NCI-H1694 (cell line): ENCODE data around the gene C1orf116.
A peak's percentile ranks its signal among the peaks of the same experiment; 100 is the strongest.
"Not testable (repeated sequence)": the region's sequence is repeated elsewhere in the genome, so short reads cannot be mapped to it uniquely, and the experiment has no call there.

Experiments used
- DNase-seq: peaks from one replicate; lab custom pipeline; 2025; lab: John Stamatoyannopoulos, UW

C1orf116 gene

DNA sequence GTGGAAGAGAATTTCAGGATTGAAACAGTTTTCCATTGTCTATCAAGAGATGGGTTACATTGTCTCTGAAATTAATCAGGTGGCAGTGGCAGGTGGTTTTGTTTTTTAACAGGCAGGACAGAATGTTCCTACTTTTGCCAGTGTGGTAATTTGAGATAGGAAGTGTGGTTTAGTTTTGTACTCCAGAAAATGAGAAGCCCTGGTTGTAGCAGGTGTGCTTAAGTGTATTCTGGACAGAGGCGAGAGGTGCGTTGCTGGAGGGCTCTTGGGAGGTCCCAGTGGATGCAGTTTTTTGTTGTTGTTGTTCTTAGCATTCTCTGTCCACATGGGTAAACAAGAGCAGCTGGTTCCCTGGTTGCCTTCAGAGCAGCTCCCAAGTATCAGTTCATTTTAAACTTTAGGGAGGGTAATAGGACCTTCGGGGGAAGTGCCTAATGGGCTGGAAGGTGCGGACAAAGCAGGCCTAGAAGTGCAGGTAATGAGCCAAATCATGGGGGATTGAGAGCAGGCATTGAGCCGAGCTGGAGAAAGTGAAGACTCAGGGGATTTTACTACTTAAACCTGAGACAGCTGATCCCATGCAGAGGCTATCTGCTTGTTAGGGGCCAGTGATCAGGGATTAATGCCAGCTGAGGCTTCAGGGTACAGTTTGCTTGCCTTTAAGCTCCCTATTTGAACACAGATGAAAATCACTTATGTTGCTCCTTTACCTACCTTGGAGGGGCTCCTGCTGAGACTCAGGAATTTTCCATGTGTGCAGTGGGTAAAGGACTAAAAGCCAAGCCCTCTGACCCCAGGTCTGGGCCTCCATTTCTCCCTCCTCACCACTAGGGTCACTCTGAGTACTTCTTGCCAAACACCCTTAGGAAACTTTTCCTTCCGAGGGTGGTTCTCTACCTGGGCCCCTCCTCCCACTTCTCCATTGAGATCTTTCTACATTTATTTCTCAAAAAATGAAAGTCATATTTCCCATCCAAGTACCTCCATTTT is 26.6 kb upstream of the C1orf116 start:
- DNase-seq: no peak

- DNase-seq: no peak
These were observed 25.7 kb upstream of the C1orf116 start for GRCh38 chr1:207058252-207058651.

- DNase-seq: no peak
These were observed 24.1 kb upstream of the C1orf116 start for GRCh38 chr1:207056673-207057072.

- DNase-seq: no peak
These were observed 22.9 kb upstream of the C1orf116 start for GRCh38 chr1:207055386-207056001.

DNA sequence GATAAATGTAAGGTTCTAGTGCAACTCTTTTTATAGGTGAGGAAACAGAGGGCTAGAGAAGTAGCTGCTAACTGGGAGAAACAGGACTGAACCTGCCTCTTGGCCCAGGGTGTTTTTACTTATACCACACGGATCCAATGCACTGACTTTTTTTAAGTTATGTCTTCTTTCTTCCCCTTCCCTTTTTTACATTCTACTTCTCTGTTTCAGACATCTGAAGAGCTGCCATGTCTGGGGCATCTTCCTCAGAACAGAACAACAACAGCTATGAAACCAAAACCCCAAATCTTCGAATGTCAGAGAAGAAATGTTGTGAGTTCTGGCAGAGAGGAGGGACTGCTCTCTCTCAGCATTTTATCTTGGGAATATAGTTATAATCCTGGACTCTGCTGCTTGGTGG is 21.9 kb upstream of the C1orf116 start:
- no peak for DNase-seq

GRCh38 chr1:207052911-207053769 is 20.6 kb upstream of the C1orf116 start, which contains the start of gene PFKFB2:
TSS of gene PFKFB2 (plus strand) at chr1:207053275. CDS start at chr1:207054718, 1,443 bp downstream.
- peak; percentile 64 for DNase-seq

GRCh38 chr1:207051191-207051943 is 18.8 kb upstream of the C1orf116 start, which contains the start of gene YOD1:
TSS of gene YOD1 (minus strand) at chr1:207051208. CDS start at chr1:207051030, 178 bp downstream.
- DNase-seq: no peak

GRCh38 chr1:207050480-207051190 is 18.1 kb upstream of the C1orf116 start:
- DNase-seq: peak; percentile 42

DNA sequence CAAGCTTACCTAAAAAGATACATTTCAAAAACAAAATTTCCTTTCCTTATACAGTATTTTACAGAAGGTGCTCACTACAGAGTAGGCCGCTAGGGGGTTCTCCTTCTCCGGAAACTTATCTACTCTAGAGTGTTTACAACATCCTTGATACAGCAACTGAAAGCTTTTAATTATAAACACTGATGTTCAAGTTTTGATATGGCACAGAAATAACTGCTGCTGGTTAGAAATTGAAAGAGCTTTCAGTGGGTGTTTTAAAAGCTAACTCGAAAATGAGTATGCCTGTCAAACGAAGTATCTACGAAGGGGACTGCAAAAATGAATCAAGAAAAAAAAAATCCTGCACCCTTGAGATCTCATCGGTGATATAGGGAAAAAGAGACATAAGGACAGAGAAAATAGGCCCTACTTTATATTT is 17.4 kb upstream of the C1orf116 start:
- no peak for DNase-seq

DNA sequence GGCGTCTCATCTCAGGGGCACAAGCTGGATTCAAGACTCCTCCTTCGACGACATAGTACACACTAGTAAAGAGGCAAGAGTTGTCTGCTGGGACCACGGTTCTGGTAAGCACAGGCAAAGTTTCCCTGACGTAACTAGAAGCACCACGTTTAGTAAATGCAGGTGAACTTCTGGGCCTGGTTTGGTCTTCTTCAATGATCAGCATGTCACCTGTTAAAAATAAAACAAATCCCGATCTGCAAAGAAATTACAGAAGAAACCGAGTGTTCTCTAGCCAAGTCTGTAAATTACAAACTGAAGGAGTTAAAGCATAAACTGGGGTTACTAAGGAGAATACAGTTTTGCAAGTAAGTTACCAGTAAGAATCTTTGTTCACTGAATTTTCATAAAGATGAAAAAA is 17.0 kb upstream of the C1orf116 start:
- no peak for DNase-seq

GRCh38 chr1:207049054-207049453 is 16.5 kb upstream of the C1orf116 start:
- no peak for DNase-seq

DNA sequence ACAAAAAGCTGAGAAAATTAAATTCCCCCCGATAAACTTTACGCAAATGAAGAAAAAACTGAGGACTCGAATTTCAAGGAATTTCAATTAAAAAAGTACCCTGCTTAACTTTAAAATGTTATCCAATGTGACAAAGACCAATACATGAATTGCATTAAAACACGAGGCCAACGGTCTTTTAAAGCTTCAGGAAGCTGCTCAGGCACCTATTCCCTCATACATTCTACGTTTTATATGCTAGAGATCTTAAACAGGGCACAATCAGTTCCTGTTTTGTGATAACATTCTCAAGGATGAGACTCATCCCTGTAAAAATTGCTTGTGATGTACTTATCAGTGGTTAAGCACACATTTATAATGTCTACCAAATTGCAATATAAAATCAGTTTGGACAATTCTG is 15.5 kb upstream of the C1orf116 start:
- no peak for DNase-seq

DNA sequence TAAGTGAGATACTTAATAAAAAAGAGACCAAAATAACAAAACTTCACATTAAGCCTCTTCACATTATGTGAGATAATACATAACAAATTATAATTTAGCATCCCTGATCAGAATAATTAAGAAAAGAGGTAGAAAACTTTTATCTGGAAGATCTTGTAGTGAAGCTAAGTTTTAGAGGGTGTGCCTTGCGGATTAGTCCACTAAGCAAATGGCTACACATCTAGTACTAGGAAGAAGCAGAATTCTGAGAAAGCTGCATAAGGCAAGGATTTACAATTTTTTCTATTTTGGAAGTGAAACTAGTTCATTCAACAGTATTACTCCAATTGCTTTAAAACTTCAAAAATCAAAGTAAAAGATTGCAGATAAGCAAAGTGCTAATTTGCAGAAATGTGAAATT is 14.9 kb upstream of the C1orf116 start:
- DNase-seq: no peak

DNA sequence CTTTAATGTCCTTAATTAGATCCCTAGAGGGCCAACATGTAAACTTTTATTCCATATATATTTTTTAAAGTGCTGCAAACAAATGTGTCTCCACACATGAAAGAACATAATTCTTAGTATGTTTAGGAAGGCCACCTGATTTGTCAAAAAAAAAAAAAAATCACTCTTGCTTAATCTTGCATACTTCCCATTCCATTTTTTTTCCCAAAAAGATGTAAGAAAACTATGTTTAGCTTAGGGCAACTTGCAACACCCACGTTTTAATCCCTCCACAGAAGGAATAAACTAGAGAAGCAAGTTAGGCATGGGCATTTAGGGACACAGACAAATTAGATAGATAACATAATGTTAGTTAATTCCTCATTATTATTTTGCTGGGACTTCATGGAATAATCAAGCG is 12.9 kb upstream of the C1orf116 start:
- no peak for DNase-seq

DNA sequence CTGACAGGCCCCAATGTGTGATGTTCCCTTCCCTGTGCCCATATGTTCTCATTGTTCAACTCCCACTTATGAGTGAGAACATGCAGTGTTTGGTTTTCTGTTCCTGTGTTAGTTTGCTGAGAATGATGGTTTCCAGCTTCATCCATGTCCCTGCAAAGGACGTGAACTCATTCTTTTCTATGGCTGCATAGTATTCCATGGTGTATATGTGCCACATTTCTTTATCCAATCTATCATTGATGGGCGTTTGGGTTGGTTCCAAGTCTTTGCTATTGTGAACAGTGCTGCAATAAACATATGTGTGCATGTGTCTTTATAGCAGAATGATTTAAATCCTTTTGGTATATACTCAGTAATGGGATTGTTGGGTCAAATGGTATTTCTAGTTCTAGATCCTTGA is 8.8 kb upstream of the C1orf116 start:
- DNase-seq: not testable (repeated sequence)

- DNase-seq: no peak
These were observed 7.6 kb upstream of the C1orf116 start for GRCh38 chr1:207040181-207040533.

- DNase-seq: no peak
These were observed 7.0 kb upstream of the C1orf116 start for GRCh38 chr1:207039380-207040180.

- no peak for DNase-seq
These were observed 4.3 kb upstream of the C1orf116 start for GRCh38 chr1:207036865-207037264.

DNA sequence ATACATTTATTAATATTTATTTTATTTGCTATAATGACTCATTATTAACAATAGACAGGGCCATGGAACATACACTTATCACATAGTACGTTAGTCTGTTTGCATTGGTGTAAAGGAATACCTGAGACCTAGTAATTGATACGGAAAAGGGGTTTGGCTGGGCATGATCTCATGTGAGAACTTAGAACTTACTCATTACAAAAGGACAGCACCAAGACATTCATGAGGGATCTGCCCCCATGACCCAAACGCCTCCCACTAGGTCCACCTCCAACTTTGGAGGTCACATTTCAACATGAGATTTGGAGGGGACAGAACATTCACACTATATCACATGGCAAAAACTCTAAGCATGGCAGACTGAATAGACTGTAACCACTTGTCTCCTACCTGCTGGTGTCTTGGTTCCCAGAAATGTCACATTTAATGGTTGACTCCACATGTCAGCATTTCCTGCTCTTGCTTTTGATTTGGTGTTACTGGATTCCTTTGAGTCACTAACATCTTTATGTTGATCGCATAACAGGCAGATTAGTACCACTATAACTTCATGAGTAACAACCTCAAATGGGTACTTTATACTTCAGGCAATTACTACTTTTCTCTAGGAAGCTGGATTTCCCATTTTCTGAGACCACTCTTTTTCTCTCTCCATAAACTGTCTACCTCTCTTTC is 3.5 kb upstream of the C1orf116 start:
- DNase-seq: no peak
